Activated CD8-positive, alpha-beta memory T cell treated with anti-CD3 and anti-CD28 coated beads, Interleukin-2, amount 50 U/mL, for 1 hour (primary cell): ENCODE results near the gene PLEKHA1.

Source experiments
- DNase-seq: peaks from one replicate; pipeline ENCODE4 v3.0.0-alpha.2; 2020; ENCODE audit errors: extremely low read depth

The PLEKHA1 gene

GRCh38 chr10:122346326-122346950 is 28.1 kb upstream of the PLEKHA1 start:
- DNase-seq, result no peak

- DNase-seq, result no peak
Observed at GRCh38 chr10:122347170-122347841, 27.2 kb upstream of the PLEKHA1 start.

GRCh38 chr10:122348512-122348911 is 26.0 kb upstream of the PLEKHA1 start:
- DNase-seq, result no peak

GRCh38 chr10:122348935-122349361 is 25.6 kb upstream of the PLEKHA1 start:
- DNase-seq, result no peak

- DNase-seq, result no peak
Observed at GRCh38 chr10:122349758-122350369, 24.6 kb upstream of the PLEKHA1 start.

- no peak for DNase-seq
Observed at GRCh38 chr10:122350893-122351292, 23.6 kb upstream of the PLEKHA1 start.

- DNase-seq, result no peak
Observed at GRCh38 chr10:122352817-122353525, 21.5 kb upstream of the PLEKHA1 start.

GRCh38 chr10:122354383-122354782 is 20.1 kb upstream of the PLEKHA1 start:
- DNase-seq, result no peak

GRCh38 chr10:122357685-122358084 is 16.8 kb upstream of the PLEKHA1 start:
- no peak for DNase-seq

- no peak for DNase-seq
Observed at GRCh38 chr10:122359621-122360020, 14.9 kb upstream of the PLEKHA1 start.

GRCh38 chr10:122361046-122361445 is 13.5 kb upstream of the PLEKHA1 start:
- DNase-seq, result no peak

- no peak for DNase-seq
Observed at GRCh38 chr10:122362031-122362592, 12.4 kb upstream of the PLEKHA1 start.

GRCh38 chr10:122362621-122363020 is 11.9 kb upstream of the PLEKHA1 start:
- no peak for DNase-seq

GRCh38 chr10:122363311-122363710 is 11.2 kb upstream of the PLEKHA1 start:
- DNase-seq, result no peak

GRCh38 chr10:122363722-122364463 is 10.6 kb upstream of the PLEKHA1 start:
- no peak for DNase-seq

- no peak for DNase-seq
Observed at GRCh38 chr10:122368502-122369254, 5.8 kb upstream of the PLEKHA1 start.

GRCh38 chr10:122373108-122373507 is 1.4 kb upstream of the PLEKHA1 start:
- DNase-seq, result no peak

GRCh38 chr10:122373721-122374120 is 787 bp upstream of the PLEKHA1 start:
- no peak for DNase-seq

GRCh38 chr10:122374859-122375678 is 561 bp downstream of the PLEKHA1 start:
- no peak for DNase-seq

GRCh38 chr10:122375679-122376160 is 1.2 kb downstream of the PLEKHA1 start:
- no peak for DNase-seq
